GM13977 (cell line): Measurements from ENCODE around the gene SIRPD.
"Not testable (repeated sequence)": the region's sequence is repeated elsewhere in the genome, so short reads cannot be mapped to it uniquely, and the experiment has no call there.

Experiments used
- DNase-seq: peaks from one replicate; pipeline ENCODE4 v3.0.0; 2012; ENCODE audit warnings: low spot score
- CTCF ChIP-seq: IDR thresholded peaks from 2 replicates; pipeline ENCODE4 v1.5.1; 2012; ENCODE audit warnings: mild to moderate bottlenecking, control low read depth; ENCODE audit not compliant: insufficient read depth; ENCODE audit errors: extremely low read depth, missing control alignments
- in situ Hi-C: fragments of 300-500 bp; cut with MboI; formaldehyde crosslinking; loops from one replicate; pipeline ENCODE4 v1.12.0; 2022; ENCODE audit warnings: low sequenced_read_pairs, low pct_unique_long_range_greater_than_20kb, mixed read lengths, inconsistent platforms; ENCODE audit not compliant: unreplicated experiment

SIRPD gene

DNA sequence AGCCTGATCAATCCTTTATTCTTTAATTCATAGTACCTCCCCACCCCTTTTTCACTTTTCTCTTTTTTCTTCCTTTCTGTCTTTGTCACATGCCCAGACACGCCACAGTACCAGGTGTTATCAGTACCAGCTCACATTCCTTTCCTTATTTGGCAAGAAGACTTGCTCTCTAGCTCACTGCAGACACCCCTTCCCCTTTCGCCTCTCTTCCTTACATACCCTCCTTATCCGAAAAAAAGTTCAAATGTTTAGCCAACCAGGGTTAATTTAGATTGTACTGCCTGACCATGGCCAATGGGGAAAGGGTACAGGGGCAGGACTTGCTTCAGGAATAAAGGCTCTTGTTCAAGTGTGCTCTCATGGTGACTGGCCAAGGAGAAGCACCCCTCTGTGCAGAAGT, 57.0 kb downstream of the SIRPD start:
- TF ChIP-seq CTCF, result no peak
- DNase-seq, result no peak
- in situ Hi-C loops, result no loop called here

DNA sequence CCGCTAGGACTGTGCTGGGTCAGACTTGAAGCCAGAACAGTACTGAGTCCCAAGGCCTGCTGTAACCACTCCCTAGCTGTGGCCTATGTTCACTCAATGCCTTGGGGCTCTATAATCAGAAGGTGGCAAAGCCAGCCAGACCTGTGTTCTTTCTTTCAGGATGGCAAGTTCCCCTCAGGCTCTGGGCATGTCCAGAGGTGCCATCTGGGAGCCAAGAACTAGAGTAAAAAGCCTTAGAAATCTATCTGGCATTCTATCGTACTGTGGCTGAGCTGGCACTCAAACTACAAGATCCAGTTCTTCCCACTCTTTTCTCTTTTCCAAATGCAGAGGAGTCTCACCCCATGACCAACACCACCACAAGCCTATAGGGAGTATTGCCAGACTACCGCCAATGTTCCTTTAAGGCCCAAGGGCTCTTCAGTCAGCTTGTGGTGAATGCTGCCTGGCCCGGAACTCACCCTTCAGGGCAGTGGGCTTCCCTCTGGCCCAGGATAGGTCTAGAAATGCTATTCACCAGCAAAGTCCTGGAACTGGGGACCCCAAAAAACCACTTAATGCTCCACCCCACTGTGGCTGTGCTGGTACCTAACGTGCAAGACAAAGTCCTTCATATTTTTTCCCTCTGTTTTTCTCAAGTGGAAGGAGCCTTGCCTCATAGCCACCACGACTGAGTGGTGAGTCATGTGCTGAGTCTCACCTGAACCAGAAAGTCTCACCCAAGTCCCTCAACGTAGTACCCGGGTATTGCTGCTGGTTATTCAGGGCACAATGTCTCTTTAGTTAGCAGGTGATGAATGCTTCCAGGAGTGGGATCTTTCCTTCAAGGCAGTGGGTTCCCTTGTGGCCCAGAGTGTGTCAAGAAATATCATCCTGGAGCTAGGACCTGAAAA, 57.7 kb downstream of the SIRPD start:
- no peak for DNase-seq
- in situ Hi-C loops, result no loop called here

GRCh38 chr20:1497371-1497770, 60.1 kb downstream of the SIRPD start:
- DNase-seq, in situ Hi-C loops: not testable (repeated sequence)

More for the DNA sequence above, 57.7 kb downstream of the SIRPD start:
- TF ChIP-seq CTCF, result no peak

- TF ChIP-seq CTCF, result no peak
- DNase-seq, result no peak
- in situ Hi-C loops, result no loop called here
Measured at GRCh38 chr20:1496930-1497329, 60.6 kb downstream of the SIRPD start.

DNA sequence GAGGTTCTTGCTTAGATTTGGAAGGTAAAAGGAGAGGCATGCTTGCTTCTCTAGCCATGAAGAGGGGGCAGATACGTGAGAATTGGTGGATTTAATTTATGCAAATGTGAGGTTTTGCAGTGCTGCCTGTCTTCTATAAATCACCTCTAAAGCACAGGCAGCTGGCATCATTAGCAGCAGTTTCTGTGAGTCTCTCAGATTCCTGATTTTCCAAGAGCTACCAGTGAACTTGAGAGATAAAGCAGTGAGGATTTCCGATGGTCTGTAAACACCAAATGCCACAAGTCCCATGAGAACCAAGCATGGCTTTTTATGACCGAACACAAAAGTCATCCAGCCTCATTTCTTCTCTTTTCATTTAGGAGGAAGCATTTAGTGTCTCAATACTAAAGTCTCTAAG, 63.1 kb downstream of the SIRPD start:
- no peak for DNase-seq
- in situ Hi-C loops, result no loop called here
- TF ChIP-seq CTCF, result no peak

DNA sequence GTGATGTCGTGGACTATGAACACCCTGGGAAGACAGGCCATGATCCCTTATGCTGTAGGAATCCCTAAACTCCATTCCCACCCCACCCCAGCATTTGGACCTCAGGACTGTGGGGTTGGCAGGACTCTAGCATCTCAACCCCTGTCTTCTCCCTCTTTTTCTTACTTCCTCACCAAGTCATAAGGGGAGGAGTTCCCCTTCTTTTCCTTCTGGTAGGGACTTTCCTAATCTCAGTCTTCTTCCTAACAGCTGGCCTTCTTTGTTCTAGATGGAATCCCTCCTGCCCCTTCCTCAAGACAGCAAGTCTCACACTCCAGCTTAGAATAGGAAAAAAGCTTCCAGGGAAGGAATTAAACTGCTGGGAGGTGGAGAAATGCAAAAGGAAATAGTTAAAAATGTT, 64.0 kb downstream of the SIRPD start:
- in situ Hi-C loops, result no loop called here
- TF ChIP-seq CTCF, result no peak
- no peak for DNase-seq

GRCh38 chr20:1491860-1492642, 65.5 kb downstream of the SIRPD start:
- no peak for TF ChIP-seq CTCF
- DNase-seq, result no peak
- in situ Hi-C loops, result no loop called here
